Activated CD8-positive, alpha-beta memory T cell treated with anti-CD3 and anti-CD28 coated beads, Interleukin-2, amount 50 U/mL, for 1 hour (primary cell): ENCODE measurements around the gene CSNK1G2.
"Not testable (repeated sequence)": the region's sequence is repeated elsewhere in the genome, so short reads cannot be mapped to it uniquely, and the experiment has no call there.

Experiments used
- DNase-seq: peaks from one replicate; pipeline ENCODE4 v3.0.0-alpha.2; 2020; ENCODE audit errors: extremely low read depth

The CSNK1G2 gene

GRCh38 chr19:1988464-1988863, 47.5 kb downstream of the CSNK1G2 start:
- not testable (repeated sequence) for DNase-seq

DNA sequence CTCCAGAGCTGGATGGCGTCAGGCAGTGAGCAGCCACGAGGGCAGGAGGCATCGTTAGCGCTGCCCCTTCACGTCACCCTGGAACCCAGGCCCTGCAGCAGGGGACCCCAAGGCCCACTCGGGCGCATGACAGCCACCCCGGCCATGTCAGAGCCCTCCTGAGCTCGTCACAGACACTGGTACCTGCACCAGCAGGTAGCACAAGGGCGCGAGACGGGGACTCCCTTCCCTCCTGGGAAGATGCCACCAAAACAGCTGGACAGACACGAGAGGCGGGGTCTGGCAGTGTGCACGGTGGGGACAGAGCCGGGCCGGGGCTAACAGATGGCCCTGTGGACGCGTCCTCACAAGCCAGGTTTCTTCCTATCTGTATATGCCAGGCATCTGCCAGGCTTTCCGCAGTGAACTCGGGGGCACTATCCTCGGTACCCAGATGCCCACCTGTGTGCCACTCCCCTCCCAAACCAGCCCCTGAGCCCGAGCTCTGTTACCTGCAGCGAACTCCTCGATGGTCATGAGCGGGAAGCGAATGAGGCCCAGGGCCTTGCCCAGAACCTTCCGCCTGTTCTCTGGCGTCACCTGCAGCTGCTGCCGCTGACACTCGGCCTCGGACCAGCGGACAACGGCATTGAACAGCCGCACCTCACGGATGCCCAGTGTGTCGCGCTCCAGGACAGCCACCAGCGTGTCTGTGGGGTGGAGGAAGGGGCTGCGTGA, 48.7 kb downstream of the CSNK1G2 start:
- DNase-seq, result no peak

DNA sequence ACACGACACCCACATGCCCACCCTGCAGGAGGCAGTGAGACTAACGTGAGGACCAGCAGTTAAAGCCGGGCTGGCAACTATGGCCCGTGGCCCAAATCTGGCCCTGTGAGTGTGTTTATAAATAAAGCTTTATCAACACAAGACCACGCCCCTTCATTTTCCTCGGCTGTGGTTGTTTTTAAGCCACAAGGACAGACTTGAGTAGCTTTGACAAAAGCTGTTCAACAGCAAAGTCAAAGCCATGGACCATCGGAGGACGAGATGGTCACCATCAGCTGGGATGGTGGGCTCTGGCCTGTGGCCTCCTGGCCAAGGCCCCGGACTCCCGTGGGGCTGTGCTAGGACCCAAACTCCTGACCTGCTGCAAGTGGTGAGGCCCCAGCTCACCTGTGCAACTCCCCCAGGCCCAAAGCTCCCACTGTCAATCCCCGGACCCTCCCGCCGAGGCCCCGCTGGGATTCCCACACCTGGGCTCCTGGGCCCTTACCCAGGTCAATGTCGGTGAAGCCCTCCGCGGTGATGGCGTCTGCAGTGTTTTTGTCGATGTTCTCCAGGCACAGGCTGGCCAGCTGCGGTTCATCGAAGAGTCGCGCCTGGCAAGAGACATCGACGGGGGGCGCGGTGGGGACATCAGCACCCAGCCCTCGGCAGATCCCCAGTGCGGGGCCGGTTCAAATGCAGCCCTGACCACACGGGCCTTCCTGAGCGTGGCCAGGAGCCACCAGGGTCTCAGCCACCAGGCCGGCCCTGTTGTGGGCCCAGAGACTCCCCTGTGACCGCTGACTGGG, 49.5 kb downstream of the CSNK1G2 start:
- no peak for DNase-seq

DNA sequence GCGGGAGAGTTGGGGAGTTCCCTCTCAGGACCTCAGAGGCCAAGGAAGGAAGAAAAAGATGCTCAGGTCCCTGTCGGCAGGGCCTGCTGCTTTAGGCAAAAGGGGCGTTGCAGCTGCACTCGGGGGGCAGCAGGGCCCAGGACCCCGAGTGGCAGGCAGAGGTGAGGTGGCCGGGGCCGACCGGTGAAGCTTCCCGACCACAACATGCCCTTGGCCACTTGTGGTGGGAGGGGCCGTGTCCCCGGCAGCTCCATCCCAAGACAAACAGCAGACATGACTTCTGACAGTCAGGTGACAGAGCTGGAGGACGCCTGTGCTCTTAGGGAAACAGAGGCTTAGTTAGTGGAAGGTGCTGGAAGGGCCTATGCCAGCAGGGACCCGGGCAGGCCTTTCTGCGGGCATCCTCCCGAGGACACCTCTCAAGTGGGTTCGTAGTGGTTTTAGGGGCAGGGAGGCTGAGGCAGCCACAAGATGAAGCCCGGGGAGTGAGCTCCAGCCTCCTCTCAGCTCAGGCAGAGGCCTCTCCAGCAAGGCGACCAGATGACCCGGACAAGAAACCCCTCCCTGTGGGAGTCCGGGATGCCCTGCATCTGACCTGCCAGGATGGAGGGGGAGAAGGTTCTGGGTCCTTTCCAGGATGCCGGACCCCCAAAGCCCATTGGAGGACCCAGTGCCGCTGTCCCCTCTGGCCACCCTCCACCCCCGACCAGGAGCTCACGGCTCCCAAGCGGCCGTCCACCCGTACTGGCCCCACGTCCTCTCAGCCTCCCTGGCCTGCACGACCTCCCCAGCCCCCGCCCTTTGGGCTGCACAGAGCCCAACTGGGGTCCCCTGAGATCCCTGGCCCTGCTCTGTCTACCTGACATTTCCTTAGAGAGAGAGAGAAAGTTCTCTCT, 50.3 kb downstream of the CSNK1G2 start:
- no peak for DNase-seq

DNA sequence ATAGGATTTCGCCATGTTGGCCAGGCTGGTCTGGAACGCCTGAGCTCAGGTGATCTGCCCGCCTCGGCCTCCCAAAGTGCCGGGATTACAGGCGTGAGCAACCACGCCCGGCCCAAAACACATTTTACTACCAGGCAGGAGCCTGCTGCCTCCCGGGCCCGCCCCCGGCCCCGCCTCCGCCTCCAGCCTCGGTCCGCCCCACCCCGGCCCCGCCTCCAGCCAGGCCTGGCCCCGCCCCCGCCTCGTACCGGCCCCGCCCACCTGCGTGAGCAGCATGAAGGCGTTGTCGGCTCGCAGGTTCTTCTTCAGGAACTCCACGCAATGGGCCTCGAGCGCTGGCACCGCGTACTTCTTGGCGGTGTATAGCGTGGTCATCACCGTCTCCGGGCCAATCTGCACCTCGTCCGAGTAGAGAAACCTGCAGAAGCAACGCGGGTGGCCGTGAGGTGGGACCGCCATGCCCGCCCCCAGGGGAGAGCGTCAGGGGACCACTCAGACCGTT, 51.8 kb downstream of the CSNK1G2 start:
- no peak for DNase-seq

DNA sequence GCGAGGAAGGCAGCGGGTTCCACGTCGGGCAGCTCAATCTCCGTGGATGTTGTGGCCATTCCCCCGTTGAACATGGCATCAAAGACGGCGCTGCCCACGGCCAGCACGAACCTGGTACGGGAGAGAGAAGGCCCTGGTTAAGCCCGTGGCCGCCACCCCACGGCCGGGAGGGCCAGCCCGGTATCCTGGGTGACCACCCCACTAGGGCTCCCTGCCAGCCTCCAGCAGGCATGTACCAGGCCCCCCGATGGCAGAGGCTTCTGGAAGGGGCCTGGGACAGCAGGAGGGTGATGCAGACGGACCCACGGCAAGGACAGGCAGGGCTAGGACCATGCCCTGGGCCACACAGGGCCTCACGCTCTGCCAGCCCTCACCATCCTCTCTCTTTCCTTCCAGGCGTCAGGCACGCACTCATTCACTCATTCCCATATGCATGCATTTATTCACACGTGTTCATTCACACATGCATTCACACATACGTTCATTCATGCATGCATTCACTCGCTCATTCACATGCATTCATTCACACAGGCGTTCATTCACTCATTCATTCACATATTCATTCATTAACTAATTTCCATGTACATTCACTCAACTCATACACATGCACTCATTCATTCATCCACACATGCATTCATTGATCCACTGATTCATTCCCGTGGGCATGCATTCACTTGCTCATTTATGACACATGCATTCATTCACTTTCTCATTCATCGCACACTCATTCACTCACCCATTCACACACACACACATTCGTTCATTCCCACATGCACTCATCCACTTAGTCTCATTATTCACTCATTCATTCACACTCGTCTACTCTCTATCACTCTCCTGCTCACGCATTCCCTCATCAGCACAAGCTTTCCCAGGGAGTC, 56.6 kb downstream of the CSNK1G2 start:
- no peak for DNase-seq

GRCh38 chr19:1998712-1999708, 58.0 kb downstream of the CSNK1G2 start:
- DNase-seq, result no peak

- DNase-seq, result no peak
These were observed 59.0 kb downstream of the CSNK1G2 start for GRCh38 chr19:1999856-2000515.

DNA sequence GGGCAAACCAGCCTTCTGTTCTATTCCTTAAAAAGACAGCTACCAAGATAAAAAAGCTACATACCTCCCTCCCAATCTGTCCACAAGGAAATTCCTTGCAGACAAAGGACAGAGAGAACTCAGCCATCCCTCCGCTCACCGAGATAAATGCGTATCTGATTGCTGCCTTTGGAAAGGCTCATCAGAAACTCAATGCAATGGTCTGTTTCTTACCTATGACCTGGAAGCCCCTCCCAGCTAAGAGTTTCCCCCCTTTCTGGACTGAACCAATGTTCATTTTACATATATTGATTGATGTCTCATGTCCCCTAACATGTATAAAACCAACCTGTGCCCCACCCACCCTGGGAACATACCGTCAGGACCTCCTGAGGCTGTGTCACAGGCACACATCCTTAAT, 62.9 kb downstream of the CSNK1G2 start:
- DNase-seq, result no peak

DNA sequence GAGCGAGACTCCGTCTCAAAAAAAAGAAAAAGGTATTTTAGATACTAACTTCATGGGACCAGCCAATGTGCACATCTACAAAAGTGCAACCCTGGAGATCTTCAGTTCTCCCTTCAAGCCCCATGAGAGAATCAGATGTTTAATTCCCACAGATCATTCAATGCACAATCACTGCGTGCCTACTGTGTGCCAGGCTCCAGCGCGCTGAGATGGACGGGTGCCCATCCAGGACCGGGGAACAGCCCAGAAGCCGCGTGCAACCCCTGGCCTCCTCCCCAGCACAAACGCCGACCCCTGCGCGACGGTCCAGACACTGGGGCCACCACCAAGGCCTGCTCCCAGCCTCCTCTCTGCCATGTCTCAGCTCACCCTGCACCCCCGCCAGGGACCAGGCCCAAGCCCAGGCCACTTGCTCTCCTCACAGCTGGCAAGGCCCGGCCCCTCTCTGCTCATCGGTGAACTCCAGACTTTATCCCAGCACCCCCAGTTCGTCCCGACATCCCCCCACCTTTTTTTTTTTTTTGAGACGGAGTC, 69.2 kb downstream of the CSNK1G2 start:
- DNase-seq, result no peak

DNA sequence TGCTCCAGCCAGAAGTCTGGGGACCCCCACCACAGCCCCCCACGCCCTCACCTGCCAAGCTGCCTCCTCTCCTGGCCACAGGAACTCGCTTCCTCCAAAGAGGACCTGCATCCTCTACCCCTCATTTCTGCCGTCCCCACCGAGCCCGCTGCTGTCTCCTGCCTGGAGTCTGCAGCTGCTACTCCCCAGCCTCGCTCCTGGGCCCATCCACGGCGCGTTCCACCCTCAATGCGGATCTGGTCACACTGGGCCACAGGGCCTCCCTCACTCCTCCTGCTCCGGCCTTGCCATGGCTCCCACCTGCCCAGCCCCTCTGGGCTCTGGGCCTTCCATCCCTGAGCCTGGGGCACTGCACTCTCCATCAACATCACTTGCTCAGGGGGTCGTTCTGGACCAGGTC, 70.2 kb downstream of the CSNK1G2 start:
- no peak for DNase-seq

DNA sequence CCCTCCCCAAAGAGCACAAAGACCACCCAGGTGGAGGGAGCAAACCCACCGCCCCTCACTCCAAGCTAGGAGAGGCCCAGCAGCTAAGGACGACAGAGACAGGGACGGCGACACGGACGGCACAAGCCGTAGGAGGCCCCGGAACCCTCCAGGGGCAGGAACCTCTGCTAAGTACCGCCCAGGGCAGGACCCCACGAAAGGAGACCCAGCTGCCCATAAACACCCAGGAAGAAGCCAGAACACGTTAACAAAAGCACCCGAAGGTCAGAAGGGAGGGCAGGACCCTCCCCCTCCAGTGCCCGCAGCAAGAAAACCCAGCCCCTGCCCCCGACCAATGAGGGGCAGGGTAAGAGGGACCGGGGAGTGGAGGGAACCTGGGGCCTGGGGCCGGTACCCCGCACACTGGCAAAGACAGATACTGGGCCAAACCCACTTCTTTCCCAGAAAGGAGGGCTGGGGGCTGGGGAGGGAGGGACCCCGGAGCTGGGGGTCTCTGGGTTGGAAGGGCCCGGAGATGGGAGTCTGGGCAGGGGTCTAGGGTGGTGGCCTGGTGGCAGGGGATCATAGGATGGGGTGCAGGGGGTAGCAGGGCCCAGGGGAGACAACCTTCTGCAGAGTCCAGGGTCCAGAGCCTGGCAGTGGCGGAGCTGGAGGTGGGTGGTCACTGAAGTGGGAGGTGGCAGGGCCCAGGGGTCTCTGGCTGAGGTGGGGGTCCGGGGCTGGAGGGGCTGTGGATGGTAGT, 72.1 kb downstream of the CSNK1G2 start:
- no peak for DNase-seq

- DNase-seq, result no peak
These were observed 72.7 kb downstream of the CSNK1G2 start for GRCh38 chr19:2013683-2013961.

DNA sequence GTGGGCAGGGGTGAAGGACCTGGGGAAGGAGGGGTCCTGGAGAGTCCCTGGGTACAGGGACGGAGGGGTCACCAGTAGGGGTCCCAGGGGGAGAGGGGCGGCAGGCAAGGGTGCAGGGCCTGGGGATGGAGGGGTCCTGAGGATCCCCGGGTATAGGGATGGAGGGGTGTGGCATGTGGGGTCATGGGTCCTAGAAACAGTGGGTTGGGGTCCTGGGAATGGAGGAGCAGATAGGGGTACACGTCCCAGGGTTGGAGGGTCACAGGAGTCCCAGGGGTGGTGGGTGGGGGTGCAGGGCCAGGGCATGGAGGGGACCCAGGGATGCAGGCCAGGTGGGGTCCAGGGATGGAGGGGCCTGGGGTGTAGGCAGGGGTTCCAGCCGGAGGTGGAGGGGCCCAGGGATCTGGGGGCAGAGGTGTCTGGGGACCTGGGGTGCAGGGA, 73.2 kb downstream of the CSNK1G2 start:
- DNase-seq, result no peak

DNA sequence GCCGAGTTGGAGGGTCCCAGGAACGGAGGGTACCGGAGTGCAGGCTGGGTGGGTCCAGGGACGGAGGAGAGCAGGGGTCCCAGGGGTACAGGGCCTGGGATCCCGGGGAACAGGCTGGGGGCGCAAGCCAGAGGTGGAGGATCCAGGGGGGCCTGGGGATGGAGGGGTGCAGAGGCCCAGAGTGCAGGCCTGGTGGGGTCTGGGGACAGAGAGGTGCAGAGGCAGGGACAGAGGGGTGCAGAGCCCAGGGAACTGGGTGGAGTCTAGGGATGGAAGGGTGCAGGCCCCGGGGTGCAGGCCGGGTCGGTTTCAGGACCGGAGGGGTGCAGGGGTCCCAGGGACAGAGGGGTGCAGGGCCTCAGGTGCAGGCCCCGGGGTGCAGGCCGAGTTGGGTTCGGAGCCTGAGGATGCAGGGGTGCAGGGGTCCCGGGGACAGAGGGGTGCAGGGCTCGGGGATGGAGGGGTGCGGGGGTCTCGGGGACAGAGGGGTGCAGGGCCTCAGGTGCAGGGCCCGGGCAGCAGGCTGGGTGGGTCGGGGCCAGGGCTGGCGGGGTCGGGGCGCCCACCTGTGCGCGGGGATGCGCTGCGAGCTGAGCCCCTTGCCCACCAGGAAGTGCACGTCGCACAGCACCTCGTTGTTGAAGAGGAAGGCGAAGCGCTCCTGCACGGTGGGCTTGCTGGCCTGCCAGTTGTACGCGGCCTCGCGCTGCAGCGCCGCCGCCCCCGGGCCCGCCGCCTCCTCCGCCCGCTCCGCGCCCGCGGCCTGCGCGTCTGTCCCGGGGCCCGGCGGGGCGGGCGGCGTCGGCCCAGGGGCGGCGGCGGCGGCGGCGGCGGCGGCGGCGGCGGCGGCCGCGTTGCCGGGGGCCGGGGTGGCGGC, 74.0 kb downstream of the CSNK1G2 start:
- no peak for DNase-seq

GRCh38 chr19:2015608-2015950, 74.6 kb downstream of the CSNK1G2 start, which contains the start of gene BTBD2:
BTBD2 (minus strand) TSS chr19:2015714; CDS start chr19:2015703, 11 bp downstream.
- DNase-seq, result no peak

DNA sequence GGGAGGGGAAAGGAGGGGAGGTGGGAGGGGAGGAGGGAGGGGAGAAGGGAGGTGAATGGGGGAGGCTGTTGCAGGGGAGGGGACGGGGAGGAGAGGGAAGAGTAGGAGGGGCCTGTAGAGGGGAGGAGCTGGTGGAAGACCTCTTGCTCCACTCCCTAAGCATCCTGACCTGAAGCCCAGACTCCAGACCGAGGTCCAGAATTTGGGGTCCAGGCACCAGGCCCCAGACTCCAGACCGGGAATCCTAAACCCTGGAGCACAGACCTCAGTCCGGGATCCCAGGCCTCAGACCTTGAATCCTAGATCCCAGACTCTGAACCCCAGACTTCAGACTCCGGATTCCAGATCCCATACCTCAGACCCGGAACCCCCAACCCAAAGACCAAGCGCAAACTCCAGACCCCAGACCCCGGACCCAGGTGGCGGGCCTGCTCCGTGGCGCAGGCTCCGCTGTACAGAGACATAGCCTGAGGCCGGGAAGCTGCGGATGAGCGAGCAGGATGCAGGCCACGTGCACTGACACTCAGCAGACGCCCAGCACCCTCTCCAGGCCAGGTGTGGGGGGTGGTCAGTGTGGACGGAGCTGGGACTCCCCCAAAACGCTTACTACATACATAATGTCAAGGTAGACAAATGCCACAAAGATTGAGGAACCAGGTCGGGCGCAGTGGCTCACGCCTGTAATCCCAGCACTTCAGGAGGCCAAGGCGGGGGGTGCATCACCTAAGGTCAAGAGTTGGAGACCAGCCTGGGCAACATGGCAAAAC, 75.3 kb downstream of the CSNK1G2 start:
- DNase-seq, result no peak
